ENCODE measurements around the gene PMEL. TPM values are rescaled to one million over a fixed set of nuclear protein-coding genes. Genes with fewer than 3 reads are reported as not detected.

The PMEL gene
- total RNA-seq, 1 experiment from 2014 or later: 1.2 TPM

GRCh38 chr12:55931780-55932550 lies 33.9 kb downstream of the PMEL start:
- H3K4me1 ChIP-seq (ENCODE audit: control insufficient read depth, insufficient read depth, low read length): peaks cover 33% of the 10 kb centered on the region
- ChIA-PET POLR2A (no interaction called here), CTCF (interaction anchor here (0.6 to 2.1 kb wide), 3 partner anchors 8 to 36 kb away, joined by 3 to 11 read pairs (median 4); no protein-coding TSS in a partner anchor)
- H3K4me3 ChIP-seq (ENCODE audit: low read depth in 2 of 2, low read length in 2 of 2): peak overlapping the region; percentile 46 to 69
- BruUV-seq (replicated peaks): no TSS peak
- peak overlapping the region; percentile 69 for H3K27ac ChIP-seq (ENCODE audit: low read length)
- ATAC-seq: peak; percentile 50
- TF ChIP-seq TCF7L2 (IDR thresholded peaks at IDR 0.05; ENCODE audit: low read depth, low read length): no peak
- TF ChIP-seq POLR2AphosphoS5 (IDR thresholded peaks at IDR 0.05; ENCODE audit: low read depth, low read length): no peak
- no peak for TF ChIP-seq SIN3A (IDR thresholded peaks at IDR 0.05; ENCODE audit: borderline replicate concordance, insufficient read depth, low read depth, low read length)
- TF ChIP-seq CTCF (IDR thresholded peaks at IDR 0.05): no peak
- TF ChIP-seq REST (IDR thresholded peaks at IDR 0.05; ENCODE audit: insufficient read depth in 1 of 2, low read depth in 2 of 2, low read length in 1 of 2): no peak
- no peaks in the 10 kb centered on the region; the same call in 1 of the 2 replicates for H3K36me3 ChIP-seq (ENCODE audit: control insufficient read depth, insufficient read depth, low read length)
- peaks cover 14% of the 10 kb centered on the region; the same call in 1 of the 2 replicates for H3K27me3 ChIP-seq (ENCODE audit: control insufficient read depth, insufficient read depth, low read length)
- DNase-seq (ENCODE audit: low read depth, low spot score): no peak
- in situ Hi-C loops (cut with HindIII; ENCODE audit: low pct_unique_long_range_greater_than_20kb, low sequenced_read_pairs) (no loop called here), intact Hi-C loops (cut with micrococcal nuclease; ENCODE audit: unreplicated experiment) (no loop called here)
- H3K9me3 ChIP-seq (ENCODE audit: control insufficient read depth, insufficient read depth, low read depth, low read length): no peaks in the 10 kb centered on the region

GRCh38 chr12:55931317-55931779 lies 34.5 kb downstream of the PMEL start:
- H3K4me3 ChIP-seq (ENCODE audit: low read depth in 2 of 2, low read length in 2 of 2): peak overlapping the region; percentile 46 to 69
- intact Hi-C loops (cut with micrococcal nuclease; ENCODE audit: unreplicated experiment): no loop called here
- H3K27me3 ChIP-seq (ENCODE audit: control insufficient read depth, insufficient read depth, low read length): peaks cover 14% of the 10 kb centered on the region; the same call in 1 of the 2 replicates
- DNase-seq (ENCODE audit: low read depth, low spot score): no peak
- H3K9me3 ChIP-seq (ENCODE audit: control insufficient read depth, insufficient read depth, low read depth, low read length): no peaks in the 10 kb centered on the region
- in situ Hi-C loops (cut with HindIII; ENCODE audit: low pct_unique_long_range_greater_than_20kb, low sequenced_read_pairs): no loop called here
- POLR2A ChIA-PET: no interaction called here
- BruUV-seq (replicated peaks): no TSS peak
- CTCF ChIA-PET: interaction anchor here (0.6 to 2.1 kb wide), 4 partner anchors 9 to 37 kb away, joined by 3 to 11 read pairs (median 6); no protein-coding TSS in a partner anchor
- H3K27ac ChIP-seq (ENCODE audit: low read length): peak overlapping the region; percentile 69
- ATAC-seq: no peak
- H3K4me1 ChIP-seq (ENCODE audit: control insufficient read depth, insufficient read depth, low read length): peaks cover 33% of the 10 kb centered on the region
- TF ChIP-seq REST (IDR thresholded peaks at IDR 0.05; ENCODE audit: insufficient read depth in 1 of 2, low read depth in 2 of 2, low read length in 1 of 2): no peak
- no peak for TF ChIP-seq TCF7L2 (IDR thresholded peaks at IDR 0.05; ENCODE audit: low read depth, low read length)
- no peak for TF ChIP-seq POLR2AphosphoS5 (IDR thresholded peaks at IDR 0.05; ENCODE audit: low read depth, low read length)
- no peak for TF ChIP-seq SIN3A (IDR thresholded peaks at IDR 0.05; ENCODE audit: borderline replicate concordance, insufficient read depth, low read depth, low read length)
- no peak for TF ChIP-seq CTCF (IDR thresholded peaks at IDR 0.05)
- no peaks in the 10 kb centered on the region; the same call in 1 of the 2 replicates for H3K36me3 ChIP-seq (ENCODE audit: control insufficient read depth, insufficient read depth, low read length)
